ENCODE measurements around the gene ASB1.

DNA sequence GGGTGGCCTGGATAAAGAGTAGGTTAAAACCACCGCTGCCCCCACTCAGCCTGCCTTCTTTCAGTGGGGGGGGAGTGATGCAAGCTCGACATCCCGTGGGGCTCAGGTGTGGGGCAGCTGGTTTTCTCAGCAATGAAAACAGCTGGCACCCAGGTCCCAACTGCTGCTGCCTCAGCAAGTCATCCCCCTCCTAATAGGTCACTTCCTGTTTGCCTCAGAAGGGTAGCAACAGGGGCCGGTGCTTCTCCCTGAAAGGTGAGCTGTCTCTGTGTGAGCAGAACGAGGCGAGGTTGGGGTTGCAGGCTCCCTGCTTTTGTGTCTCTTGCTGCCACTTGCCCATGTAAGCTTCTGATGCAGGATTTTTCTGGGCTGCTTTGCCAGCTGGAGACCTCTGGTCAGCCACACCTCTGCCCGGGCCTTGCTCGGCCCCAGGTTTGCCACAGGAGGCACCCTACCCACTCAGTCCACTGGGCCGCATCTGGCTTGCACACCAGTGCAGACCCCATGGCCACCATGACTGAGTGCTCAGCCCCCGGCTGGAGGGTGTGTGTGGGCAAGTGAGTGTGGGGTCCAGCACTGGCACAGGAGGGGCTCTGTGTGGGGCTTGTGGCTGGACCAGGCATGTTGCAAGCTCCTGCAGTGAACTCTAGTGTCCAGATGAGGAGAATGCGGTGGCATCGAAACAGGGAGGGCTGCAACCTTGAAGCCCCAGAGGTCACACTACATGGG, 11.5 kb upstream of the ASB1 start:
- TF ChIP-seq, protein P1, sequence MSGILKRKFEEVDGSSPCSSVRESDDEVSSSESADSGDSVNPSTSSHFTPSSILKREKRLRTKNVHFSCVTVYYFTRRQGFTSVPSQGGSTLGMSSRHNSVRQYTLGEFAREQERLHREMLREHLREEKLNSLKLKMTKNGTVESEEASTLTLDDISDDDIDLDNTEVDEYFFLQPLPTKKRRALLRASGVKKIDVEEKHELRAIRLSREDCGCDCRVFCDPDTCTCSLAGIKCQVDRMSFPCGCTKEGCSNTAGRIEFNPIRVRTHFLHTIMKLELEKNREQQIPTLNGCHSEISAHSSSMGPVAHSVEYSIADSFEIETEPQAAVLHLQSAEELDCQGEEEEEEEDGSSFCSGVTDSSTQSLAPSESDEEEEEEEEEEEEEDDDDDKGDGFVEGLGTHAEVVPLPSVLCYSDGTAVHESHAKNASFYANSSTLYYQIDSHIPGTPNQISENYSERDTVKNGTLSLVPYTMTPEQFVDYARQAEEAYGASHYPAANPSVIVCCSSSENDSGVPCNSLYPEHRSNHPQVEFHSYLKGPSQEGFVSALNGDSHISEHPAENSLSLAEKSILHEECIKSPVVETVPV (CRISPR knock-in tag; IDR thresholded peaks at IDR 0.05) = no peak
- no peak for TF ChIP-seq ARNTL (CRISPR knock-in tag; IDR thresholded peaks at IDR 0.05; ENCODE audit: borderline replicate concordance, low read depth)
- TF ChIP-seq, protein P2, sequence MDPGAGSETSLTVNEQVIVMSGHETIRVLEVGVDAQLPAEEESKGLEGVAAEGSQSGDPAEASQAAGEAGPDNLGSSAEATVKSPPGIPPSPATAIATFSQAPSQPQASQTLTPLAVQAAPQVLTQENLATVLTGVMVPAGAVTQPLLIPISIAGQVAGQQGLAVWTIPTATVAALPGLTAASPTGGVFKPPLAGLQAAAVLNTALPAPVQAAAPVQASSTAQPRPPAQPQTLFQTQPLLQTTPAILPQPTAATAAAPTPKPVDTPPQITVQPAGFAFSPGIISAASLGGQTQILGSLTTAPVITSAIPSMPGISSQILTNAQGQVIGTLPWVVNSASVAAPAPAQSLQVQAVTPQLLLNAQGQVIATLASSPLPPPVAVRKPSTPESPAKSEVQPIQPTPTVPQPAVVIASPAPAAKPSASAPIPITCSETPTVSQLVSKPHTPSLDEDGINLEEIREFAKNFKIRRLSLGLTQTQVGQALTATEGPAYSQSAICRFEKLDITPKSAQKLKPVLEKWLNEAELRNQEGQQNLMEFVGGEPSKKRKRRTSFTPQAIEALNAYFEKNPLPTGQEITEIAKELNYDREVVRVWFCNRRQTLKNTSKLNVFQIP (CRISPR knock-in tag; IDR thresholded peaks at IDR 0.05; ENCODE audit: borderline replicate concordance, low read depth) = no peak
